HG03565 (cell line): ENCODE results near the gene PPP6R1.
"Not testable (repeated sequence)": the region's sequence is repeated elsewhere in the genome, so short reads cannot be mapped to it uniquely, and the experiment has no call there.

Experiments
- ATAC-seq: cut with Tn5 transposase; IDR thresholded peaks from one replicate; pipeline ENCODE4 v1.9.1; 2021; ENCODE audit warnings: mild to moderate bottlenecking, moderate library complexity; ENCODE audit not compliant: unreplicated experiment

The PPP6R1 gene

DNA sequence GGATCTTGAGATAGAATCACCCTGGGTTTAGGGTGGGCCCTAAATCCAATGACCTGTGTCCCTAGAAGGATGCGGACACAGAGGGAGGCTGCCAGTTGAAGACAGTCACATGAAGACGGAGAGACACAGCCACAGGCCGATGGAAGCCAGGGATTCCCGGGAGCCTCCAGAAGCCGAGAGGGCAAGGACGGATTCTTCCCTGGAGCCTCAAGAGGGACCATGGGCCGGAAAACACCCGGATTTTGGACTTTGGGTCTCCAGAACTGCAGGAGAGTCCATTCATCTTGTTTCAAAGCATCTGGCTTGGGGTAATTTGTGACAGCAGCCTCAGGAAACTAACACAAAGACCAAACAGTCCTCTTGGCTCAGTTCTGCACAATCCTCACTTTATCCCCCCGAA, 32.5 kb downstream of the PPP6R1 start:
- no peak for ATAC-seq

DNA sequence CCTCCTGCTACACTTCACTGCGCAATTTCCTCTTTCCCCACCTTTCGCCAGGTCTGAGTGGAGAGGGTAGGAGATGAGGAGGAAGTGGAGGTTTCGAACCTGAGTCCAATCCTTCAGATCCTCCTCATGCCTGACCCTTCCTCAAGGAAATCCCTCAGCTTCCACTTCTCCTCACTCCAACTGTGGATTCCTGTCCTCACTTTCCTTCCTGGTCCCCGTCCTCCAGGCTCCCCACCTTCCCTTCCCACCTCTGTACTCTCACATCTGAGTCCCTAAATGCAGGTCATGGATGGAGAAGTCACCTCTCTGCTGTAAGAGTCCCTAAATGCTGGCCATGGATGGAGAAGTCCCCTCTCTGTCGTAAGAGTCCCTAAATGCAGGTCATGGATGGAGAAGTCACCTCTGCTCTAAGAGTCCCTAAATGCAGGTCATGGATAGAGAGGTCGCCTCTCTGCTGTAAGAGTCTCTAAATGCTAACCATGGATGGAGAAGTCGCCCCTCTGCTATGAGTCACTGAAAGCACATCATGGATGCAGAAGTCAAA, 33.3 kb downstream of the PPP6R1 start:
- ATAC-seq = no peak

DNA sequence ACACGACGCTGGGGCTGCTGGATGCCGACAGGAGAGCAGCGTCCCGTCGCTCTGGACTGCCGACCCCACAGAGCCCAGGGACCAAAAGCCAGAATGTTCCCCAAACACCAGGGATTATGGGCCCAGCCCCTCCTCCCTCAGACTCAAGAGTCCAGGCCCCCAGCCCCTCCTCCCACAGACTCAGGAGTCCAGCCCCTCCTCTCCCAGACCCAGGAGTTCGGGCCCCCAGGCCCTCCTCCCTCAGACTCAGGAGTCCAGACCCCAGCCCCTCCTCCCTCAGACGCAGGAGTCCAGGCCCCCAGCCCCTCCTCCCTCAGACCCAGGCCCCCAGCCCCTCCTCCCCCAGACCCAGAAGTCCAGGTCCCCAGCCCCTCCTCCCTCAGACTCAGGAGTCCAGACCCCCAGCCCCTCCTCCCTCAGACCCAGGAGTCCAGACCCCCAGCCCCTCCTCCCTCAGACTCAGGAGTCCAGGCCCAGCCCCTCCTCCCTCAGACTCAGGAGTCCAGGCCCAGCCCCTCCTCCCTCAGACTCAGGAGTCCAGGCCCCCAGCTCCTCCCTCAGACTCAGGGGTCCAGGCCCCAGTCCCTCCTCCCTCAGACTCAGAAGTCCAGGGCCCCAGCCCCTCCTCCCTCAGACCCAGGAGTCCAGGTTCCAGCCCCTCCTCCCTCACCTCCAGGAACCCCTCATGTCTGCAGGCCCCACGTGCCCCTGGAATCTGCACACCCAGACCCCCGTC, 34.0 kb downstream of the PPP6R1 start:
- ATAC-seq = not testable (repeated sequence)

DNA sequence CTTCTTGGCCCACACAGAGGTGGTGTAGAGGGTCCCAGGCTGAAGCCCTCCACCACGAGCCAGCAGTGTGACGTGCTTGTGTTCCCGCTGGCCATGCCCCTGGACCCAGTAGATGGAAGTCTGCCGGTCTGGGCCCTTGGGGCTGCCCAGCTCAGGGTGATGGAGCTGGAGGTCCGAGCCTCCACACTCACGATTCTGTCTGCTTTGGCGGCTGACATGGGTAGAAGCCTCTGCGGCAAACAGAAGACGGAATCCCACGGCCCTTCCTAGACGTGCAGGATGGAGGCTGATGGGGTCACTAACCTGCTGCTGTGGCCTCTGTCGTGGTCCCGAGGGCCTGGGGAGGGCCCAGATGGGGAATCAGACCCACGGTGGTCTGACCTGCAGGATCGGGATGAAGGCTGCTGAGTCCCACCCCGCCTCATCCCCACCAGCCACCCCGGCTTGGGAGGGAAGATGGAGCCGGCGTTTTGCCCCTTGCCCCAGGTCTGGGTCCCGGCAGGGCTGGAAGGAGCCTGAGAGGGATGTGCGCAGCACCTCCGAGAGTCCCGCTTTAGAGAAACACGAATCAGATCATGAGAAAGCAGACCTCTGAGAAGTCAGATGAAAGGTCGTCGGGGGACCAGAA, 34.7 kb downstream of the PPP6R1 start:
- ATAC-seq = no peak

DNA sequence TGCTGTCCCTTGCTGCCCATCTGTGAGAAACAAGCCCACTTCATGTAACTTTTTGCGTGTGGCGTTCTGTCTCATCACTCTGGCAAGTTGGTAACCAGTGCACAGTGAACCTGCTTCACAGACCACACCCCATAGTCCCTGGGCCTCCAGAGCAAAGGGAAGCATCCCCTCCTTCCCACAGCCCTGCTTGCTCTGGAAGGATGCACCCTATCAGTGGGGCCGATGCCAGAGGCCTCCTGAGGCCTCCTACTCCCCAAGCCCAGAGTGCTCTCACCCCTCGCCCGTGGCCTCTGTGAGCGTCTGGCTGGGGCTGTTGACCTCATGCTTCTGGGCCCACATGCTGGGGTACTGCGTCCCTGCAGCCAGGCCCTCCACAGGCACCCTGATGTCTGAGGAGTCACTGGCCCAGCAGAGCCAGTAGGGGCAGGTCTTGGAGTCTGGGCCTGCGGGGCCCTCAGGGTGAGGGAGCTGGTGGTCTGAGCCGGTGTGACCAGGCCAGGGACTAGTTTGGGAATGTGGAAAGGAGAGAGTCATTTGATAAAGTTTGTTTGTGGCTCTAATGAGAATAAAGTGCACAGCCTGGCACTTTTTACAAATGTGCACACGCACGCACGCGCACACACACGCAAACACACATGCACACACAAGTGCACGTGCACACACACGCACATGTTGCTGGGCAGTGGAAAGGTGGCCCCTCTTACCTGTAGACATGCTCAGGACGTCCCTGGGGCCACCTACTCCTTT, 35.4 kb downstream of the PPP6R1 start:
- ATAC-seq = no peak

DNA sequence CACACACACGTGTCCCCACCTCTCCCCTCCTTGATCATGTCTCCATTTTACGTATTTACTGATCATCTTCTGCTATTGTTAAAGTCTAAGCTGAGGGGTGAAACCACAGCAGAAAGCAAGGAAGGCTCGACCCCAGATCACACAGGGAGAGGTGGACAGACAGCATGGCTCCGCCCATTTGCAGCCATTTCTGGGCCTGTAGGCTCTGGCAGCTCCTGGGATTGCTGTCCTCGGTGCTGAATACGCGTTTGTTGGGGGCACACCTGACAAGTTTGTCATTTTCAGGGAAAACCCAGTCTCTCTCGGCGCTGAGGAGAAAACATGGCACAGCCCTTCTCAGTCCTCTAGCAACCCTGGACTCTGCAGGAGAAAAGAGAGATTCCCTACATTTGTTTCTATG, 38.3 kb downstream of the PPP6R1 start:
- no peak for ATAC-seq

DNA sequence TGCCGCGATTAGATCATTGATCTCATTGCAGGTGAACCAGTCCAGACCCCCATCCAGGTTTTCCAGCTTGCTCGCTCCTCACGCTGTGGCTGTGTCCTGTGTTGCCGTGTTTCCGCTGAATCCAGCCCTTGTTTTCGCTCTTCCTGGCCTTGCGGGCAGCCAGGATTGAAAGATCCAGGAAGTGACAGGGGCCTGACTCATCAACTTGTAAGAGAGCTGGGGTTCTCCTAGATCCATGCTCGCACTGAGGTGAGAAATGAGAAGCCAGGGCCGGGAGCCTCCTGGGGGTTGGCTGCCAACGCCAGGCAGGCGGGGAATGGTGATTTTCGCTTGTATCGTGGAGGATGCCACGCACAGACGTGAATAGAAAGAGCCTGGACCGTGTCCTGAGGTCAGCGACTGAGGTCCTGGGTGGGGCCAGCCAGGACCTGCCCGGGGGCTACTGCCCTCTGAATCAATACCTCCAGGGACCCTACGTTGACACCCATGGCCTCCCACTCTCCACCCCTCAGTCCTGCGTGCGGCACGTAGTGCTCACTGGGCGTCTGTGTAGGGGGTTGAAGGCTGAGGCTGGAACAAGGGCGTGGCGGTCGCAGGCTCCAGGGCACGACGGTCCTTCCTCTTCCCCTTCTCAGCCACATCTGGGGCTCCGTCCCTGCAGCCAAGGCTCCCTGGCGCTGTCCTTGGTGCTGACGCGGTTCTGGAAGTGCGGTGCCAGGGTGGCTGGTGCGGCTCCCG, 42.2 kb downstream of the PPP6R1 start:
- no peak for ATAC-seq

DNA sequence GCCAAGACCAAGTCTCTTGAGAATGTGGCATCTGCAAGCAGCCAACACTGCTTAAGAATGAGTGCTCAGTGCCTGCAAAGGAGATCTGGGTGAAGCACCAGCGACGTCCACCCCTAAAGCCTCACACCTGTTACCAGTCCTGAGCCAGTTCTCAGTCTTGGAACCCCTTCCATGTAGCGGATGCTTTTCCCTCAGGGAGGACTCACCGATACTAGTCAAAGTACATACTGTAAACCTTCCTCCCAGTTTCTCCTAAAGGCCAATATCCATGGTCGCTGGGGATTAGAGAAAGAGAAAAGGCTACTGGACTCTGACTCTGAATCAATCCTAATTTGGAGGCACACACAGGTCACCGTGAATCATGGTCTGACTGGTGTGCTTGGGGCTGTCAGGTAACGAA, 45.3 kb downstream of the PPP6R1 start:
- ATAC-seq = no peak

DNA sequence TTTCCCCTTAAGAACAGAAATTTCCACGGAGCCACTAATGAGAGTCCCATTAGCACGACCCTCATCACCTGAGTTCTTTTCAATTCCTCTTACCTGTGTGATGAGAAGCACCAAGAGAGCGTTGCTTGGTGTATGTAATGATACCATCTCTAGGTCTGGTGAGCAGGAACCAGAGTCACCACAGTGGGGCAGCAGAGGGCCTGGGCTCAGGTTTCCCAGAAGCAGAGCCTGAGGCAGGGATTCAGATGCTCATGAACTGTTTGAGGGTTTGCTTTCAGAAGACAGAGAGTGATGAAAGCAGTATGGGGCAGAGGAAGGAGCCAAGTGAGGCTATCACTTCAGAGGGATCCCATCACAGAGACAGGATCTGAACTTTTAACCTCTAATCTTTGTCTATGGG, 46.4 kb downstream of the PPP6R1 start:
- no peak for ATAC-seq

DNA sequence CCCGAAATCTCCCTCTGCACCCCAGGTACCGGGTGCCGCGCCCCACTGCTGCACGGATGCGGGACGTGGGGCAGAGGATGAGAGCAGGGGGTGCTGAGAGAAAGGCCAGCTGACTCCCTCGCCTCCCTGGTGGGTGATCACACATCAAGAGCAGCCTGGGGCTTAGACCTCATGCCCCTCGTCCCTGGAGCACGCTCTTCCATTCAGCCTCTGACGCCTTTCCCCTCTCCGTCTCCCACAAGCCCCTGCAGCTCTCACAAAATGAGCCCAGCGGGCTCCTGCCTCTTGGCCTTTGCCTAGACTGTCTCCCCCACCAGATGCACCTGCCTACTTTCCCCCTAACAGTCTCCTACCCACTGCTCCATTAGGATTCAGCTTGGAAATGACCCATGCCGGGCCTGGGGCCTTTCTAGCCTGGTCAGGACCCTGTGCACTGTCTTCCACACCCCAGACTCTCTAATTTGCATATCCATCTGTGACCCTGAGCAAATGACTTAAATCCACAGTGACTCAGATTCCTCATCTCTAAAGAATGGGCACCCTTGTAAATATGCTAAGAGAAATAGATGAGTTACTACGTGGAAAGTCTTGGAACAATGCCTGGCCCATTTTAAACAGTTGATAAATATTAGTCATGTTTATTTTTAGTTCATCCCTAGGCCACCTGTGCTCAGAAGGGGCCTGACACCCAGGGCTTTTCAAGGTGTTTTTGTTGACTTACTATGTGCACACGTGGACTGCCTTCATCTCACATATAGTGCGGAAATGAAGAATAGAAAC, 48.9 kb downstream of the PPP6R1 start:
- ATAC-seq = no peak

DNA sequence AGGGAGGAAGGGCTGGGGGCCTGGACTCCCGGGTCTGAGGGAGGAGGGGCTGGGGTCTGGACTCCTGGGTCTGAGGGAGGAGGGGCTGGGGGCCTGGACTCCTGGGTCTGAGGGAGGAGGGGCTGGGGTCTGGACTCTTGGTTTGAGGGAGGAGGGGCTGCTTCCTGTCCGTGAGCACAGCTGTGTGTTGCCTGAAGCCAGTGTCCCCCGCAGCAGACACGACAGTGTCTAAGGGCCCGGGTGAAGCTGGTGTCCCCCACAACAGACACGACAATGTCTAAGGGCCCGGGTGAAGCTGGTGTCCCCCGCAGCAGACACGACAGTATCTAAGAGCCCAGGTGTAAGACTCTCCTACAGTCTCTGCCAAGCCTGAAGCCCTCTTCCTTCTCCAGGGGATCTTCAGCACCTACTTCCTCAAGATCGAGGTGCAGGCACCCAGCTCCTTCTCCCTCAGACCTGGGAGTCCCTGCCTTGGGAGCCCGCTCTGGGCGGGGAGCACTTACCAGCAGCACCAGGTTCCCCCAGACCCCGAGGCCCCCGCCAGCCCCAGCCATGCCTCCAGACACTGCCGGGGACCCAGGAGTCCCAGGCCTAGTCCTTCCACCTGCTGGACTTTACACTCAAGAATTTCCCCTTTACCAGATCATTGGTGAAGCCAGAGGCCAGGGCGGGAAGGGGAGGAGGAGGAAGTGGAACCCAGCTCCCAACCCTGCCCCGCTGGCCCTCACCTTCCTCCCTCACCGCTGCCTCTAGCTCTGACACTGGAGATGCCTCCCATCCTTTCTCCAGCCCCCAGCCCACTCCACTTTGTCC, 49.7 kb downstream of the PPP6R1 start, which contains the start of gene PTPRH:
Gene PTPRH (minus strand): TSS at position 622 of the 813 bp plus-strand sequence. CDS start 68 bp downstream, at position 554.
- ATAC-seq = no peak

DNA sequence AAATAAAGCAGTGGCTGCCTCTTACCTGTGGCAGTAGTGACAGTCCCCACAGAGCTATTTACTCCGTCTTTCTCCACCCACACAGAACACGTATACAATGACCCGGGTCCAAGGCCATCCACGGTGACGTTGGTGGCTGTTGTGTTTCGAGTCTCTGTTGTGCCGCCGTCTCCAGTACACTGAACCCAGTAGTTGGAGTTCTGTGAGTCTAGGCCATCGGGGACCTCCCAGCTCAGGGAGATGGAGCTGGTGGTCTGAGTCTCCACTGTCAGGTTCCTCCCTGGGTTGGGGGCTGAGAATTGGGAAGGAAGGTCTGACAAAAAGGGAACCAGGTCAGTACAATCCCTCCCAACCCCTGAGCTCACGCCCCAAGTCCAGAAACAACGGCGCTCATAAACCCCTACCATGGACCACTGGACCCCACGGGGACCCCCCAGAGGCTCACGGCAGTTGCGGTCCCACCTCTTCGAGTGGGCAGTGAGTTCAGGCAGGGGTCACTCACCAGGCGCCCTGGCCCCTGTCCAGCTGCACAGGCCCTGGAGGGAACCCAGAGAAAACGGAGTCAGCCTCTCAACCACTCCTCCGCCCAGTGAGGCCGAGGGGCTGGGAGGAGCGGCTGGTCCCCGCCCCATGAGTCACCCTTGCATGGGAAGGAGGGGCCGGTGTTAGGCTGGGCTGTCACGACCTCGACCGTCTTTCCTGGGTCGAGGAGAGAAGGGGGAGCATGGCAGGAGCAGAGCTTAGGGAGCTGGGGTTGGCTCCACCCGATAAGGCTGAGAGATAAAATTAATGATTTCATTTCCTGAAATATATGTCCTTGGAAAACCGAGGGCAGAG, 51.9 kb downstream of the PPP6R1 start:
- ATAC-seq = no peak

DNA sequence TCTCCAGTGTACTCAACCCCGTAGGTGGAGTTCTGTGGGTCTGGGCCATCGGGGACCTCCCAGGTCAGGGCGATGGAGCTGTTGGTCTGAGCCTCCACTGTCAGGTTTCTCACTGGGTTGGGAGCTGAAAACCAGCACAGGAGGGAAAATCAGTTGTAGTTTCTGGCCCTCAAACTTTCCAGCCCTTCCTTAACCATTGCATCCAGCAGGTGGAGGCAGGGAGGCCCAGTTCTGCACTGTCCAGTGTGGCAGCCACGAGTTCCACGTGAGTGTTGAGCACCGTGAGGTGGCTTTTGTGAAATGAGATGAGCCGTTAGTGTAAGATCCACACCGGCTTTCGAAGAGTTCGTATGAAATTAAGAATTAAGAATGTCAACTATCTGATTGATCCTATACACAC, 56.6 kb downstream of the PPP6R1 start:
- not testable (repeated sequence) for ATAC-seq

DNA sequence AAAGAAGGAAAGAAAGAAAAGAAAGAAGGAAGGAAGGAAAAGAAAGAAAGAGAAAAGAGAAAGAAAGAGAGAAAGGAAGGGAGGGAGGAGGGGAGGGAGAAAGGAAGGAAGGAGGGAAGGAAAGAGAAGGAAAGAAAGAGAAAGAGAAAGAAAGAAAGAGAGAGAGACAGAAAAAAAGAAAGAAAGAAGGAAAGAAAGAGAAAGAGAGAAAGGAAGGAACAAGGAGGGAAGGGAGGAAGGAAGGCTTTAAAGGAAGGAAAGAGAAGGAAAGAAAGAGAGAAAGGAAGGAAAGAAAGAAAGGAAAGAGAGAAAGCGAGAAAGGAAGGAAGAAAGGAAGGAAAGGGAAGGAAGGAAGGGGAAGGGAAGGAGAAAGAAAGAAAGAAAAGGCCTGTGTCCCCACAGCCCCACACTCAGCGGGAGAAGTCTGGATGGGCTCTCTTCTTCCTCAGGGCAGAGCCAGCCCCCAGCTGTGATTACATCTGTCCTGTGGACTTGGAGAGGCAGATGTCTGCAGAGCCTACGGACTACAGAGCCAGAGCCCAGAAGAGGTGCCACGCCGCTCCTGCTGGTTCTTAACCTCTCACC, 59.1 kb downstream of the PPP6R1 start:
- ATAC-seq = no peak

DNA sequence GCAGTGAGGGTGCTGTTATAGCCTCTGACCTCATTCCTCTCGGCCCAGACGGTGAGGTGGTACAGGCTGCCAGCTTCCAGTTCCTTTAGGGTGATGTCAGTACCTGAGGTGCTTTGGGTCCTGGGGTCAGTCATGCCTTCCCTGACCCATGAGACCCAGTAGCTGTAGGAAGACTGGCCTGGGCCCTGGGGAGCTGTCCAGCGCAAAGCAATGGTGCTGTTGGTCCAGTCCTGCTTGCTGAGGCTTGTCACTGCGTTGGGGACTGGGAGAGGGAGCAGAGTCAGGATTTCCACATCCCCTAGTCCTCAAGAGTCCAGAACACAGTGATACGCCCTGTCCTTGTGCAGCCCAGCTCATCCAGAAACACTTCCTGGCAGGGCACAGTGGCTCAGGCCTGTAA, 60.2 kb downstream of the PPP6R1 start:
- no peak for ATAC-seq

DNA sequence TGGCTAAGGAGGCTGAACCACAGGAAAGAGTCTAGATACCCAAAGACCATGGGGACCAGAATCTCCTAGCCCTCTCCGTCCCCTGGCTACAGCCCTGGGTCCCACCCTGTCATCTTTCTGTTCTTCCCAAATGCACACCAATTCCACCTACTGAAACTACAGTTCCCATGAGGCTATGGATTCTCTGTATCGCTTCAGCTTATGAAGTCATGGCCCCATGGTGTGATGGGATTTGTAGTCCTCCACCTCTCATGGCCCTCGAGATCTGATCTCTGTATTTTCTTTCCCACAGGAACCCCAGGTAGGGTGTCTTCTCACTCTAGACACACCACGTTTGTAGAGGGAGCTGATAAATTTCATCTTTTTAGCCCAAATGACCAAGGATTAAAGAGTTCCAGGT, 61.3 kb downstream of the PPP6R1 start:
- ATAC-seq = no peak

DNA sequence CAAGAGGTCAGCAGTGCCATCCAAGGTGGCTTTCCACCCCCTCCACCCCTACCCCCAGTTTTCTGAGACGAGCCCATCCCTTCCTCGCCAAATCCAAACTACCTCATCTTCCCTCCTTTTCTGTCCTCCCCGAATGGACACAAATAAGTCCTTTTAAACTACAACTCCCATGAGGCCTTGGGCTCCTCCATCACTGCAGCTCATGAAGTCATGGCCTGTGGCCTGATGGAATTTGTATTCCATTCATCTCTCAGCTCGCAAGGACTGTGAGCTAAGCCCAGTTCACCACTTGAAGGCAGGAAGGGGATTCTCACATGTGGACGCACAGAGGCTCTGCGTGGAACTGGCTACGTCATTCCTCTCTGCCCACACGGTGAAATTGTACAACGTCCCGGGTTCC, 62.0 kb downstream of the PPP6R1 start:
- no peak for ATAC-seq

DNA sequence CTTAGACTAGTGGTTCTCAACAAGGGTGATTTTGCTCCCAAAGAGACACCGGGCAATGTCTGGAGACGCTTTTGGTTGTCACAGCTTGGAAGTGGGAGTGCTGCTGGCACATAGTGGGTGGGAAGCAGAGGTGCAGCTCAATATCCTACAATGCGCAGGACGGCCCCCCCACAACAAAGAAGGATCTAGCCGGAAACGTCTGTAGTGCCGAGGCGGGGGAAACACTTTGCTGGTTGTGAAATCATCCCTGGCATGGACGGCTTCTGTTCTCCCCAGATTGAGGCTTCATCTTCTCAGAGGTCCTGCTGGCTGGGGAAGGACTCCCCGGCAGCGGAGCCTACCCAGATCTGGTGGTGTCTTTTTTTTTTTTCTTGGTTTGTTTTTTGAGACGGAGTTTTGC, 65.3 kb downstream of the PPP6R1 start:
- no peak for ATAC-seq
